Stimulated activated CD4-positive, alpha-beta T cell treated with anti-CD3 and anti-CD28 coated beads, Interleukin-12 subunit alpha, Interleukin-12 subunit beta, amount 100 ng/mL, for 24 hours (primary cell): ENCODE results near the gene PRKG1.
"Not testable (repeated sequence)": the region's sequence is repeated elsewhere in the genome, so short reads cannot be mapped to it uniquely, and the experiment has no call there.

Experiments
- DNase-seq, 2 experiments: peaks; one replicate each; pipeline ENCODE4 v3.0.0-alpha.2; 2020; ENCODE audit warnings: low read depth in 2 of 2

PRKG1 gene

DNA sequence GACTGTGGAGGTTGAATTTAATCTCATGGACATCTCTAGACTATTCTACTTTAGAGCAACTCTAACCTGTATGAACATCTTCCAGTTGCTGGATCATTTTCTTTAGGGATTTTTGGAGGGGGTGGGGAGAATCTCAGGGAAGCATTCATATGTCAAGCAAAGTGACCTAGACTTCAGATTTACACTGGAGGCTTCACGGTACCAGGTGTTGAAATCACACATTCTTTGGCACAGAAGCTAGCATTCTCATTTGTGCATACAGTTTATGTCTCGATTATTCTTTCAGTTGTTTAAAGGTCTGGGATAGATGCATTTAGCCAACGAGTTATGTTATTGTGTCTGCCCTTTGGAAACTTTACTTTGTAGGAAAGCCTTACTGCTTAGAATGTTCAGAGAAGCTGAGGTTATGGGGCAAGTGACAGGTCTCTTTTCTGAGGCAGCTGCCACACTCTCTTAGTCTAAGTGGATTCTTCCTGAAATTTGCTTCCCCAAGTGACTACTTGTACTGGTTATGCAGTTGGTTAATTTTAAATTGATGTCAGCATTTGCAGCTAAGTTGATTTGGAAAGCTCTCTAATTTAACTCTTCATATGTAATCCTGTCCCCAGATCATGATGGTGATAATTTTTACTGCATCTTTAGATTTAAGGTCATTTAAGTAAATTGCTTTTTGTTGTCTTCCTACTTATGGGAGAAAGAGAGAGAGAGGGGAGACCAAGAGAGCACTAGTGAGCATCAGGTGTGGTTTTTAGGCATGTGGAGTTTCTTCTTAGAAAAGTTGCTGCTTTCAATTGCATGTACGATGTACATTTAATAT is 153.8 kb downstream of the PRKG1 start:
- DNase-seq, result no peak

DNA sequence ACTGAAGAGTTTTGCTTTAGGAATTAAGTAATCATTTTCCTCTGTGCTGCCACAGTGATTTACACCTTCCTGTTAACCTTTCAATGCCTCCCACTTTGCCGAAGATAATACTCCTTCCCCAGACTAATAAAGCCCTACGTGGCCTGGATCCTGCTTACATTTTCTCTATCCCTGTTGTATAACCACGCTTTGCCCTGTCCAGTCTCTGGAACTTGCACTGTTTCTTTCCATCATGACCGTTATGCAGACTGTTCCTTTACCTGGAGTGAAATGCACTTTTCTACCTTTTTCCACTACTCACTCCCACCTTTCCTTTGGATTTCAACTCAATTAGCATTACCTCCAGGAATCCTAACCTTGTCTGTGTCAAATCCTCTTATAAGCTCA is 154.4 kb downstream of the PRKG1 start:
- DNase-seq, result no peak

DNA sequence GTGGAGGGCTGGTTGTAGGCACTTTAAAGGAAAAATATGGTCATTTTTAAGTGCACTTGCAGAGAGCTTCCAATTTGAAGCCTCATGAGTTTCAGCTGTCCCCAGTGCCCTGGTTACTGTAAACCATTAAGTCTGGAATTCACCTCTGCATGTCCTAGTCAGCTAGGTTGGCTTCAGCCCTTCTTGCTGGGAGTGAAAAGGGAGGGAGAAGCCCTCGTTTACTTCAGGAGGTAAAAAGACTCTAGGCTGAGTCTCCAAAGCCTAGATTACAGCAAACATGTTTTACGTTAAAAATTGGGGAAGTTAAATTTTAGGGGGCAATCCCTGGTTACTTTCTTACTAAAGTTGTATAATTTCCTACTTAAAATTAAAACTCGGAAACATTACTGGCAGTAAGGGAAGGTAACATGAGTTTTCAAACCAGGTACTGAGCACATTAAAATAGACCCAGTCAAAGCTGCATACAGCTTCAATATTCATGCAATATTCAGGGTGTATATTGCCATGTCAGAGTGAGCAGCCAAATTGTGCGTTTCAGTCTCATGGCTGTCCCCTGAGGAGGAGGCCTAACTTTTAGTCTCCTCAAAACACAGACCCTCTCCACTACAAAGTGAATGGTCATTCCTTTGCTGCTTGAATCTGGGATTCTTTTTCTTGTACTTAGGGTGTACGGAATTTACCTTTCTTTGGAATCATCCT is 156.7 kb downstream of the PRKG1 start:
- no peak for DNase-seq

DNA sequence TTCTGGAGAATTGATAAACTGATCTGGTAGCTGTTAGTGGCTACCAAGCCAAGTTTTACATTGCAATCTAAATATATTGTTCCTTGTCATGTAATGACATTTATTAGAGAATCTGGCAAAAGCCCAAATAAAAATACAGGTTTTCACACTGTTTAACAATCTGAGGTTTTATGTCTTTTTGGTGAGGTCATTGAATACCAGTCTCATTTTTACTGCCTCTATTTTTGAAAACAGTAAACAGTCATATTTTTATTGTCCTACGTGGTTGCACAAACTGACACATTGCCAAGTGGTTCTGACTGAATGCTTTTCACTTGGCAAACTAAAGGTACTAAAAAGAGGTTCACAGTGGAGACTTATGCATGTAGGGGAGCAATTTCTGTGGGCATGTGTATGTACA is 157.5 kb downstream of the PRKG1 start:
- DNase-seq, result no peak

DNA sequence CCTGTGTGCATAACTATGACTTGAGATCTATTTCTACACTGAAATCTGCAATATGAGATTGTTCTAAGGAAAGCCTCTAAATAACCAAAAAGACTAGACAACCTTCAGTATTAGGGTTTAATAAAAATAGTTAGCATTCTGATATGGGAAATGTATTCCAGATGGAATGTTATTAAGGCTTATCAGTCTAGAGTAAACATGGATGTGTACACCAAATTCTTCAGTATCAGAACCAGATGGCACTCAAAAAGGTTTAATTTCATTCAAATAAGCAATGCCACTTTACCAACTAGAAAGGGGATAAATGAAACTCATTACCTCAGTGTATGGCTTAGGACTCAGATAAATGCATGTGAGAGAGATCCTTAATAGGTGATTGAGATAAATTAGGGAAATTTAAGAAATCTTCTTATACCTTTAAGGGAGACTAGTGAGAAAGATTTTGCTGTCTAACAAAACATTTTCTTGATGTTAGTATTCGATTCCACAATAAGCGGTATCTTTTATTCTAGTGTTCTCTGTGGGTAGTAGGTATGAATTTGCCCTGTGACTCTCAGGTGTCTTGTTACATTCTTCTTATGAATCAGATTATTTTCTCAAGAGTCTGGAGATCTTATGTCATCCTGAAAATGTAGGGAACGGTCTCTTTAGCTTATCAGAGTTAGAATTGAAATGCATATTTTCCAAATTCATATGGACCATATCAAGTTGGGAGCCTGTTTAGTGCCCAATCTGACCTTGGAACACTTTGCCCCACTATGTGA is 159.2 kb downstream of the PRKG1 start:
- no peak for DNase-seq

DNA sequence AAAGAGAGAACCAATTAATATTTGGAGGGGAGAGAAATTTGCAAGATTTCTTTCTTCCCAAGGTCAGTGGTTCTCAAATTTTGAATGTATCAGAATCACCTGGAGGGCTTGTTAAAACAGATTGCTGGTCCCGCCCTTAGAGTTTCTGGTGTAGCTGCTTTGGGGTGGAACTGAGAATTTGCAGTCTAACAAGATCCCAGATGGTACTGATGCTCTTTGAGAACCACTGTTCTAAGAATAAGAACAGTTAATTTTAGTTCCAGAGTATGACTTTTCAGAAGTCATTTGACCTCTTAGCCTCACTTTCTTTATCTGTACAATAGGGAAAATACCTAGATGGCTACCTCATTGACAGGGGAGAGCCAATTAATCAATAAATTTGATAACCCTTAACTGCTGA is 161.6 kb downstream of the PRKG1 start:
- no peak for DNase-seq

DNA sequence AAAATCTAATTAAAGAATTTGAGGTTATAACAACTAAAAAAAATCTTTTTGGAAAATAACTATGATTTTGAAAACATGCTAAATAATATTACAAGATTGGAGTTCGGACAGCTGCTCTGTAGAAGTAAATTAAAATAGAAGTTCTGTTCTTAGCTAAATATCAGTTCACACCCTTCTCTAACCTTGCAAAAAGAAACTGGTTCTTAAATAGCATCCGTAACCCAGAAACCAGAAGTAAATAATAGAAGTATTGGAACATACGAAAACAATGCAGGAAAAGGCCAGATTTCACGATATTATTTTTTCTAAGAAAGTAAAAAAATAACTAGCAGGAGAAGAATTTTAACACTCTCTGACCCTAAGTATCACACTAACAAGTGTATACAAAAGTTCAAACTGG is 164.7 kb downstream of the PRKG1 start:
- DNase-seq, result no peak

DNA sequence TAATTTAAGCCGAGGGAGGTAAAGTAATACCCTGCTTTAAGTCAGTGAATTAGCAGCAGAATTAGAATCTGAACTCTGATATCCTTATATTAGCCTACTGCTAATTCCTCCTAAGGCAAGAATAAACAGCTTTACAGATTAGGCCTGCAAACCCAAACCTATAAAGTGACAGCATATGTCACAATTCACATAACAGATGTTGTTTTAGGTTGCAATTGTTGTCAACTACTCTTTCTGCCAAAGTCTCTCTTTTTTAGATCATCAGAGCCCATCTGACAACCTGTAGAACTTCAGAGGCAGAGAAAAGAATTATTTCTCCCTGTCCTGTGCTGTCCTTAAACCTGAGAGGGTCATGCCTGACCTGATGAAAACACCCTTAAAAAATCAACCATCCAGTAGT is 167.2 kb downstream of the PRKG1 start:
- no peak for DNase-seq

DNA sequence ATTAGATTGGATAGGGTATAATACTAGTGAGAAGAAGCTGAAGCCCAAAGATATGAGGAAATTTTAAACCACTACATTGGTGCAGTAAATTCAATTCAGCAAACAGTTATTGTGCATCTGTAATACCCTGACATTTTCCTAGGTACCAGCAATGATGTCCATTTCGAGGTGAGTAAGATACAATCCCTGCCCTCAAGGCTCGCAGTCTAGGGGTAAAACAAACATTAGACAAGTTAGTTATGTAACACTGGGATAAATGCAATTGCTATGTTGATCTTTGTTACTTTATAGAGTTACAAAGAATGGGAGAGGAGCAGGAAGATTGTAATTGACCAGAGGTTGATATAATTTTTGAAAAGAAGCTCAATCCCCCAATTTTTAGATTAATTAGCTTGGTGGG is 168.1 kb downstream of the PRKG1 start:
- DNase-seq, result no peak

DNA sequence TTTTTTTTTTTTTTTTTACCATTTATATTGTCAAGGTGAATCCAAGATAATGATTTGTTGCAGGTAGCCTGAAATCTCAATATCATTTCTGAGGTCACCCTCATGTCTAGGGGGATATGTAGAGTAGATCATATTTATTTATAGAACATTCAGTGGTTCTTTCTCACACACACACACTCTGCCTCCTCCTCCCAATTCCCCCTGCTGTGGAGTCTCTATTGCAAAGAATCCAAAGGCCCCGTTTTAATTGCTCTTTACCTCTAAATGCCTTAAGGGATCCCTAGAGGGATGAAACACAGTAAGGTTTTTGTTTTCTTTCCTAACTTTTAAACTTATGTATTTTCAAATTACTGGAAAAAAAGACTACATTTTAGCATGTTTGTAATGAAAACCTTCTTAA is 170.0 kb downstream of the PRKG1 start:
- no peak for DNase-seq

DNA sequence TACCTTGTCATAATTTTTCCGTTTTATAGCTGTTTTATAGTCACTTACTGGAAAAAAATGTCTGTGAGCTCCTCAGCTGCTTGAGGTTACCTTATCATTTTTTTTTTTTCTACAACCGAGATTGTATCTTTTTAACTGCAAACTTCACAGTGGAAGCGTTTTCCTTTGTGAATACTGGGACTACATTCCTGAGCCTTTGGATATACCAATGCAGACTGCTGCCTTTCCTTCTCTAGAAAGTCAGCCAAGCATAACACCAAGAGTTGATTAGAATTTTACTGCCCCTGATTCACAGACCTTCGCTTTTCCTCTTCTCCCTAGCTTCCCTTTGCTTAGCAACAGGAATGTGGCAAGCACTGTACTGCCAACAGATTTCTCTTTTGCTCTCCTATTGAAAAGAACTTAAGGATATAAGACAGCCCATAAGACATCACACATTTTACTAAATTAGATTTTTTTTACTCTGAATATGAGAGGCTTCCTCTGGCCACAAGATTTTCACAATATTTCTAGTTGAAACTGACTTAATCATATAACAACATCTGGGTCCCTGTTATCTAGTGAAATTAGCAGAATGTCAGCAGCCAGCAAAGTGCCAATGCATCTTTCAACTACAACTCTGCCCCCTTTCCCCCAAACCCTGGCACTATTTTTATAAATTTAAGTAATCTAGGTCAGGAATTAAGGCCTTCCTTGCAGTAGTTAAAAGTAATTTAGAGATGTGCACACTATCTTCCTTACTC is 170.6 kb downstream of the PRKG1 start:
- DNase-seq, result no peak

DNA sequence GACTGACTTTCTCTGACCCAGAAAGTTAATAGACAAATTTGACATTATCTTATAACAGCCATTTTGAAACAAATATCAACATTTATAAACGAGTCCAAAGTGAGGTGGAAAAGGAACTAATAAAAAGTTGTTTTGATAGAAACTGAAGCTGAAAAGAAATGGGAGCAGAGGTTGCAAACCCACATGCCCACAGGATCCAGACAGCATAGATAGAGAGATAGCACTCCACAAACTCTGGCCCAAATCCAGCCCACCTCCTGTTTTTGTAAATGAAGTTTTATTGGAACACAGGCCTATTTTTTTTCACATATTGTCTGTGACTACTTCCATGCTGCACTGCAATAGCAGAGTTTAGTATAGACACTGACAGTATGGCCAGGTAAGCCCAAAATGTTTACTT is 171.9 kb downstream of the PRKG1 start:
- DNase-seq, result no peak

DNA sequence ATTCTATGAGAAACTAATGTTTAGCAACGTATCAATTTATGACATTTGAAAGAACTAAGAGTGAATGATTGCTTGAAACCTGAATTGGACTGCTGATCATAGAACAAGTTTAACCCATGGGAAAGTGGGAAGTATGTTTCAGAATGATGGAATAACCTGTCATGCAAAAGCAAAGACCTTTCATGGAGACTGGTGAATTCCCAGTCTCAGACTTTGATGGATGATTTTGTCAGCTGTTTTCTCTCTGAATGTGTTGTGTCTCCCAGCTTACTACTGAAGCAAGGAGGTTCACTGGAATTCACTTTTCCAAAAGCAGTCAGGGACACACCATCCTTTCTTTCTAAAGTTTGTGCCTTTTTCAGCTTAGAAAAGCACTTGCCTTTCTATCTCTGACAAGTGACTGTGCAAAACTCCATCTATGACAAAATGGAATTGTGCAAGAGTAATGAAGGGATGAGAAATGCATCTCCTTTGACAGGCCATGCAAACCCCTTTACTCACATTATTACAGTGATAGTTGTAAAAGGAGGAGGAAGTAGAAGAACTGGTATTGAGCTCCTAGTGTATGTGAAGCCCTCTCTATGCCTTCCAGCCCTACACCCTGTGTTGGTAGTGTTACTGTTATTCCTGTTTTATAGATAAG is 176.1 kb downstream of the PRKG1 start:
- no peak for DNase-seq

DNA sequence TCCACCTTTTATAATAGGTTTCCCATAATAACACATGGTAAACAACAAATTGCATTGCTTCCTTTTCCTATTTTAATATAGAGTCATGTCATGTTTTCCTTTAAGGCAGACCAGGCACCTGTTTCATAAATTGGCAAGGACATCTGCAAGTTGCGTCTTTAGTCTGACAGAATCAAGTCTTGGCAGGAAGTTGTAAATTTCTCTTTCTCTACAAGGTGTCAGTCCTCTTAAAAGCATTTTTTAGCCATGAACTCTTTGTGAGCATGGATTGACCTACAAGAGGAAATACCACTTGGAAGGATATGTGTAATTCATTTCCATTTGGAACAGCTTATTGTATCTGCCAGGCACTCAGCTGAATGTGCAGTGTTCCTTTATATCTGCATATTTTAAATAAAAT is 176.8 kb downstream of the PRKG1 start:
- no peak for DNase-seq

DNA sequence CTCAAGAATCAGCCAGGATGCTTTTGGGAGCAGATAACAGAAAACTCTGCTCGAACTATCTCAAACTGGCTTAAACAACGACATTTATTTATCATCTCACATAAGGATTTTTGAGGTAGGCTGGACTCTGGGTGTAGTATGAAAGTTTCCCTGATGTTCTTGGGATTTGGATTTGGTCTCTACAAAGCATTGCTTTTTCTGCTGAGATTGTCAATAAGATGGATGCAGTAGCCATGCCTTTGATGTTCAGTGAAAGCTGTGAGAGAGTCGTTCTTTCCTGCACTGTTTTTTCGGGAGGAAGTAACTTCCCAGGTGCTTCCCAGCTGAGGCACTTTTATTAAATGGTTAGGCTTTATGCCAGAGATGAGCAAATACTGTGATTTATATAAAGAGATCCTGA is 181.1 kb downstream of the PRKG1 start:
- no peak for DNase-seq

DNA sequence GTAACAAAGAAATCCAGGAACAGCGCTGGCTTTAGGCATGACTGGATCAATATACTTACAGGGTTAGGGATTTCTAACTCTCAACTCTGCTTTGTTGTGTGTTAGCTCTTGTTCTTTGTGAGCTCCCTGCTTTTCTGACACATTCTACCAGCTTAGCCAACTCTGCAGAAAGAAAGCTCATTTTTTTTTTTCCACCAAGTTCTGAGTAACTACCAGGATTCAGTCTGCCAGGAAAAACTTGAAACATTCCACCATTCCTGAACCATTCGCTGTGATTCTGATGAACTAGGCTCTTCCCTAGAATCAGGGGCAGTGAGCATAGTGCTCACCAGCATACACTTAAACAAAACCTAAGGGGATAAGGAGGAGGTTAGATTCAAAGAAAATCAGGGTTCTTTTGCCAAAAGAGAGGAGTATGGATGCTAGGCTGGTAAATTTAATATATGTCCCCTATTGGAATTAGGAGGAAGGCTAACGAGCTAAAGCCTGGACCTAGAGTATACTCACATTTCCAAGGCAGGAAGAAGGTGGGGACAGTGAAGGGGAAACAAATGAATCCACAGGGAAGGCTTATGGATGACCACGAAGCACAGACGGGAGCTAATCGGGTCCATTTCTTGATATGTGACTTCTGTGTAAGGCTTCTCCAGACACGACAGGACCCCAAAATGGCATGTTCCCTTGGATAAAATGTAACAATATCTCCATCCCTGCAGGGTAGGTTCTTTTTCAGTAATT is 183.4 kb downstream of the PRKG1 start:
- no peak for DNase-seq

DNA sequence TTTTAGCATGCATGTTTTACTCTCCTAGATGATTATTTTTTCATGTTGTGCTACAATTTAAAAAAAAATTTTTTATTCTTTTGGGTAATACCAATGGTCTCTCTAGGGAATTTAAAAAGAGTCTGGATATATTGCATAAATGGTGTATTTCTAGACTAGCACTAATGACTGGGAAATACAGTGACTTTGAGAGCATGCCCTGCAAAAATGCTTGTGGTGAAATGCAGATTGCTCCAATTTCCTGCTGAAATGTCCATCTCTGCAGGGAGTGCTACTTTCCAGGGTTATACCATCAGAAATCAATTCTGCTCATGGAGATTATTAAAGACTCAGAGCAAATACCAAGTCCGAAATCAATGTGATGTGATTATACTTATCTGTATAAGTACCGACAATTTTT is 186.1 kb downstream of the PRKG1 start:
- DNase-seq, result no peak

DNA sequence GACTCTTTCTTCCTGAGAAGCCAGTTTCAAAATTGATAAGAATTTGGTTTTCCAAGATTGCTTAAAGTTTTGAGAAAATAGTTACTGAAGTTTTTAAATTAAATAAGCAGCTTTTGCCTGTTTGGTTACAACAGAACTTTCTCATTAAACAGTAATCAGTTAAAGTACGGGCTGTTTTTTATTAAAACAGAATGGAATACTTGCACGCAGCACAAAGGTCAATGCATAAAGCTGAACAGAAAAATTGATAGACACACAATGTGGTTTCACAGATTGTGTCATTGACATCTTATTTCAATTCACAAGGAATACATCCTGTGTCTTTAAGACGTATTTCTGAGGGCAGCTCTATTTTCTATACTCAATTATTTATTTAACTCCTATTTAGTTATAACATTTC is 192.2 kb downstream of the PRKG1 start:
- no peak for DNase-seq

DNA sequence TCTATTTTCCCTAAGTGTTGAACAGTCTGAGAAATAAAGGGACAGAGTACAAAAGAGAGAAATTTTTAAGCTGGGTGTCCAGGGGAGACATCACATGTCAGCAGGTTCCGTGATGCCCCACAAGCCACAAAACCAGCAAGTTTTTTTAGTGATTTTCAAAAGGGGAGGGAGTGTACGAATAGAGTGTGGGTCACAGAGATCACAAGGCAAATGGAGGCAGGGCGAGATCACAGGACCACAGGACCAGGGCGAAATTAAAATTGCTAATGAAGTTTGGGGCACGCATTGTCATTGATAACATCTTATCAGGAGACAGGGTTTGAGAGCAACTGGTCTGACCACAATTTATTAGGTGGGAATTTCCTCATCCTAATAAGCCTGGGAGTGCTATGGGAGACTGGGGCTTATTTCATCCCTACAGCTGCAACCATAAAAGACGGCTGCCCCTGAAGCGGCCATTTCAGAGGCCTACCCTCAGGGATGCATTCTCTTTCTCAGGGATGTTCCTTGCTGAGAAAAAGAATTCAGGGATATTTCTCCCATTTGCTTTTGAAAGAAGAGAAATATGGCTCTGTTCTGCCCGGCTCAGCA is 193.8 kb downstream of the PRKG1 start:
- not testable (repeated sequence) for DNase-seq

DNA sequence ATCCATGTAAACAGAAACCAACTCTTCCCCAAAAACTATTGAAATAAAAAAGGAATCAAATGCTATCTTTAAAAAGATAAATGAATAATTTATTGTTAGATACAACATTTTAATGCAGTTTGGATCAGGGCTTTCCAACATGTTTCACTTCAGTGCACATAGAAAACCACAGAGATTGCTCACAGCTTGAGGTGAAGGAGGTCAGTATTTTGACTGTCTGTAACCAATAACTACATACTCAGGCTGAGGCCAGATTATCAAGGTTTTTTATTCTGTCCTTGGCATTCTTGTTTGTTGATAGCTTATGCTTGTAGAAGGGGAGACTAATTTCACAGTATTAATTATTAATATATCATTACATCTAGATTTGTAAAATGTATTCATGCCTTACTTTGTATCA is 195.5 kb downstream of the PRKG1 start:
- no peak for DNase-seq
